GM23338 (cell line): ENCODE results near the gene SIGLEC7. TPM values are rescaled to one million over a fixed set of nuclear protein-coding genes. Genes with fewer than 3 reads are reported as not detected.

Experiments
- ATAC-seq: fragments of 200-7000 bp; cut with Tn5 transposase; 3 replicates; pipeline ENCODE4 v1.9.1; 2020
- DNase-seq: peaks from one replicate; pipeline ENCODE4 v3.0.0-alpha.2; 2015; ENCODE audit warnings: low spot score
- H2AFZ ChIP-seq: fragments of 200-600 bp; sonication (generic); 2 replicates; pipeline ENCODE4 v1.8.0; 2016; ENCODE audit warnings: antibody characterized with exemption, mild to moderate bottlenecking, moderate library complexity
- H3F3A ChIP-seq: fragments of 200-600 bp; sonication (generic); replicated peaks from 2 replicates; pipeline ENCODE4 v1.8.0; 2017; ENCODE audit warnings: antibody characterized with exemption, mixed run types, low read depth
- H3K27ac ChIP-seq: fragments of 200-600 bp; sonication (generic); 2 replicates; pipeline ENCODE4 v1.6.1; 2016; ENCODE audit warnings: low read depth
- H3K27me3 ChIP-seq: fragments of 200-600 bp; sonication (generic); 2 replicates; pipeline ENCODE4 v1.8.0; 2016; ENCODE audit warnings: mild to moderate bottlenecking, mixed run types, moderate library complexity; ENCODE audit not compliant: insufficient read depth
- H3K36me3 ChIP-seq: fragments of 200-600 bp; sonication (generic); 2 replicates; pipeline ENCODE4 v1.8.0; 2016; ENCODE audit warnings: mild to moderate bottlenecking; ENCODE audit not compliant: insufficient read depth
- H3K4me1 ChIP-seq: fragments of 200-600 bp; sonication (generic); 2 replicates; pipeline ENCODE4 v1.8.0; 2016; ENCODE audit warnings: mild to moderate bottlenecking, moderate library complexity; ENCODE audit not compliant: insufficient read depth
- H3K4me2 ChIP-seq: fragments of 200-600 bp; sonication (generic); 2 replicates; pipeline ENCODE4 v1.7.1; 2017; ENCODE audit warnings: mixed run types
- H3K4me3 ChIP-seq: fragments of 200-600 bp; sonication (generic); 2 replicates; pipeline ENCODE4 v1.6.1; 2016; ENCODE audit warnings: mixed run types
- H3K79me2 ChIP-seq: fragments of 200-600 bp; sonication (generic); replicated peaks from 2 replicates; pipeline ENCODE4 v1.8.0; 2017; ENCODE audit warnings: mild to moderate bottlenecking; ENCODE audit not compliant: insufficient read depth
- H3K9me2 ChIP-seq: fragments of 200-600 bp; sonication (generic); 2 replicates; pipeline ENCODE4 v1.8.0; 2017; ENCODE audit not compliant: insufficient read depth
- H4K20me1 ChIP-seq: fragments of 200-600 bp; sonication (generic); replicated peaks from 2 replicates; pipeline ENCODE4 v1.8.0; 2017; ENCODE audit warnings: mild to moderate bottlenecking; ENCODE audit not compliant: insufficient read depth
- H3K27ac Mint-ChIP-seq: 2 replicates; pipeline ENCODE4 v1.8.0; 2020; ENCODE audit warnings: inconsistent platforms, mild to moderate bottlenecking, moderate library complexity, mixed read lengths
- H3K27me3 Mint-ChIP-seq: 3 replicates; pipeline ENCODE4 v1.8.0; 2022; ENCODE audit warnings: low read depth, mild to moderate bottlenecking, moderate library complexity, mixed read lengths, inconsistent platforms; ENCODE audit not compliant: insufficient read depth, poor library complexity
- H3K36me3 Mint-ChIP-seq: 3 replicates; pipeline ENCODE4 v1.8.0; 2021; ENCODE audit warnings: low read depth, mild to moderate bottlenecking, inconsistent platforms, moderate library complexity, mixed read lengths
- H3K4me1 Mint-ChIP-seq: 3 replicates; pipeline ENCODE4 v1.8.0; 2020; ENCODE audit warnings: mild to moderate bottlenecking, inconsistent platforms, mixed read lengths
- H3K4me3 Mint-ChIP-seq: 3 replicates; pipeline ENCODE4 v1.8.0; 2021; ENCODE audit warnings: moderate library complexity, mild to moderate bottlenecking, inconsistent platforms, mixed read lengths
- H3K9me3 Mint-ChIP-seq: 3 replicates; pipeline ENCODE4 v1.8.0; 2020; ENCODE audit warnings: moderate library complexity, mild to moderate bottlenecking, inconsistent platforms, mixed read lengths
- CREB1 ChIP-seq: fragments of 250-450 bp; sonication (Bioruptor Pico); IDR thresholded peaks from 2 replicates; pipeline ENCODE4 v1.5.0; 2020; ENCODE audit warnings: low read depth, mild to moderate bottlenecking, moderate library complexity
- EZH2 ChIP-seq: fragments of 200-600 bp; sonication (generic); IDR thresholded peaks from one replicate; pipeline ENCODE4 v1.8.0; 2017; ENCODE audit warnings: antibody characterized with exemption, mild to moderate bottlenecking, low read depth; ENCODE audit not compliant: unreplicated experiment
- EZH2phosphoT487 ChIP-seq: fragments of 200-600 bp; sonication (generic); IDR thresholded peaks from one replicate; pipeline ENCODE4 v1.8.1; 2018; ENCODE audit warnings: antibody characterized with exemption; ENCODE audit not compliant: unreplicated experiment
- JUNB ChIP-seq: IDR thresholded peaks from one replicate; pipeline ENCODE4 v1.6.1; 2016; ENCODE audit warnings: antibody characterized with exemption; ENCODE audit not compliant: unreplicated experiment
- NANOG ChIP-seq: IDR thresholded peaks from 2 replicates; pipeline ENCODE4 v1.6.1; 2016; ENCODE audit warnings: antibody characterized with exemption, borderline replicate concordance
- POLR2AphosphoS5 ChIP-seq: IDR thresholded peaks from 2 replicates; pipeline ENCODE4 v1.6.1; 2016; ENCODE audit warnings: antibody characterized with exemption, low read depth
- STAT1 ChIP-seq: IDR thresholded peaks from one replicate; pipeline ENCODE4 v1.6.1; 2016; ENCODE audit warnings: antibody characterized with exemption; ENCODE audit not compliant: unreplicated experiment
- ZNF114 ChIP-seq: fragments of 250-450 bp; sonication (Bioruptor Pico); IDR thresholded peaks from 2 replicates; pipeline ENCODE4 v1.5.0; 2020; ENCODE audit warnings: mild to moderate bottlenecking, moderate library complexity
- ZNF331 ChIP-seq: fragments of 250-450 bp; sonication (Bioruptor Pico); IDR thresholded peaks from 2 replicates; pipeline ENCODE4 v1.5.0; 2020; ENCODE audit warnings: low read depth, mild to moderate bottlenecking, moderate library complexity
- polyA plus RNA-seq: library from polyadenylated mRNA; unstranded; fragments of >200 nt; fragmentation: Nextera tagmentation; extraction: Ambion mirVana; gene quantifications from 2 replicates; pipeline ENCODE4 v1.2.1, GENCODE V29; 2016
- total RNA-seq: library from RNA; depleted of rRNA; stranded (reverse); fragments of >200 nt; shearing (Covaris generic); gene quantifications from 2 replicates; pipeline ENCODE4 v1.2.3, GENCODE V29; 2014
- TF ChIP-seq, protein P1 (sequence below): IDR thresholded peaks from 2 replicates; pipeline ENCODE4 v1.6.1; 2016; ENCODE audit warnings: antibody characterized with exemption
- TF ChIP-seq, protein P2 (sequence below): IDR thresholded peaks from one replicate; pipeline ENCODE4 v1.6.1; 2018; ENCODE audit warnings: antibody characterized with exemption; ENCODE audit not compliant: unreplicated experiment
- TF ChIP-seq, protein P3 (sequence below): fragments of 250-450 bp; sonication (Bioruptor Pico); IDR thresholded peaks from 2 replicates; pipeline ENCODE4 v1.5.0; 2020; ENCODE audit warnings: mild to moderate bottlenecking, moderate library complexity
- TF ChIP-seq, protein P4 (sequence below), 2 experiments: fragments of 200-600 bp in 1 of 2; sonication (generic) in 1 of 2; conservative IDR thresholded peaks; 2 replicates each; pipeline versions ENCODE4 v1.5.1 to v1.6.1; 2016 to 2017; ENCODE audit warnings: antibody characterized with exemption in 2 of 2, low read depth in 2 of 2, mild to moderate bottlenecking in 2 of 2, moderate library complexity in 1 of 2

The SIGLEC7 gene
- total and polyA plus RNA-seq, 2 experiments from 2014 or later = not detected

DNA sequence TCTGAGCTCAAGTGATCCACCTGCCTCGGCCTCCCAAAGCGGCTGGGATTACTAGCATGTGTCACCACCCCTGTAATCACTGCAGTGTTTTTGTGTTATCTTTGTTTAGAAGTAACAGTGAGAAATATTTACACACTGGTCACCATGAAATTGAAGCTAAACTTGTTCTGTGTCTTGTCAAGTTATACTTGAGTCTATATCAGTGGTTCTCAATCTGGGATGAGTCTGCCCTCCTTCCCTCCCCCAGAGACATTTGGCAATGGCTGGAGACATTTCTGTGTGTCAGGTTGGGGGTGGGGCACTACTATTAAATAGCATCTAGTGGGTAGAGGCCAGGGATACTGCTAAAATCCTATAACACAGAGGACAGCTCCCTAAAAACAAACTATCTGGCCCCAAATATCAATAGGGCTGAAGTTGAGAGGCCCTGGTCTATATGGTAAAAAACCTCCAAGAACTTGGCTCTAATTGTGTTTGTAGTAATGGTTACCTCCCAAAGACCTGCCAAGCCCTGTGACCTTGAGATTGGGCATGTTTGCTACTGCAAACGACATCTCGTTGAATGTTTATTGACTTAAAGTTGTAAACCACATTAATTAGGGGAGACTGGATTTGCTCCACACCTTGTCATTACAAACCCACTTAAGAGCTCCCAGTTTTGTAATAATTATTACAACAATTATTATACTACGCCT, 40.8 kb upstream of the SIGLEC7 start:
- Histone ChIP-seq H3K27me3 (no peaks in the 10 kb centered on the region; the same call in 1 of the 2 replicates), H3K9me2 (no peaks in the 10 kb centered on the region), H3K27ac (no peak overlapping the region), H3K36me3 (peaks cover 4% of the 10 kb centered on the region; the same call in 1 of the 2 replicates), H3K4me1 (peaks cover 7% of the 10 kb centered on the region; the same call in 1 of the 2 replicates), H2AFZ (no peak overlapping the region), H3K4me3 (no peak overlapping the region), H3F3A (peaks cover 5% of the 10 kb centered on the region; the same call in 1 of the 2 replicates), H4K20me1 (peaks cover 7% of the 10 kb centered on the region; the same call in 1 of the 2 replicates), H3K79me2 (peaks cover 6% of the 10 kb centered on the region; the same call in 1 of the 2 replicates), H3K4me2 (no peak overlapping the region)
- Mint-ChIP-seq H3K27me3 (peaks cover 8% of the 10 kb centered on the region), H3K4me1 (no peaks in the 10 kb centered on the region; the same call in 1 of the 3 replicates), H3K36me3 (peaks cover 20% of the 10 kb centered on the region), H3K4me3 (no peak overlapping the region), H3K9me3 (peaks cover 4% of the 10 kb centered on the region; the same call in 1 of the 3 replicates), H3K27ac (no peak overlapping the region)
- DNase-seq (no peak), ATAC-seq (no peak)
- no peak for TF ChIP-seq POLR2AphosphoS5
- no peak for TF ChIP-seq NANOG
- TF ChIP-seq, protein P1, sequence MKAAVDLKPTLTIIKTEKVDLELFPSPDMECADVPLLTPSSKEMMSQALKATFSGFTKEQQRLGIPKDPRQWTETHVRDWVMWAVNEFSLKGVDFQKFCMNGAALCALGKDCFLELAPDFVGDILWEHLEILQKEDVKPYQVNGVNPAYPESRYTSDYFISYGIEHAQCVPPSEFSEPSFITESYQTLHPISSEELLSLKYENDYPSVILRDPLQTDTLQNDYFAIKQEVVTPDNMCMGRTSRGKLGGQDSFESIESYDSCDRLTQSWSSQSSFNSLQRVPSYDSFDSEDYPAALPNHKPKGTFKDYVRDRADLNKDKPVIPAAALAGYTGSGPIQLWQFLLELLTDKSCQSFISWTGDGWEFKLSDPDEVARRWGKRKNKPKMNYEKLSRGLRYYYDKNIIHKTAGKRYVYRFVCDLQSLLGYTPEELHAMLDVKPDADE = no peak
- TF ChIP-seq EZH2phosphoT487 = no peak
- TF ChIP-seq ZNF331 = no peak
- no peak for TF ChIP-seq EZH2
- TF ChIP-seq, protein P2, sequence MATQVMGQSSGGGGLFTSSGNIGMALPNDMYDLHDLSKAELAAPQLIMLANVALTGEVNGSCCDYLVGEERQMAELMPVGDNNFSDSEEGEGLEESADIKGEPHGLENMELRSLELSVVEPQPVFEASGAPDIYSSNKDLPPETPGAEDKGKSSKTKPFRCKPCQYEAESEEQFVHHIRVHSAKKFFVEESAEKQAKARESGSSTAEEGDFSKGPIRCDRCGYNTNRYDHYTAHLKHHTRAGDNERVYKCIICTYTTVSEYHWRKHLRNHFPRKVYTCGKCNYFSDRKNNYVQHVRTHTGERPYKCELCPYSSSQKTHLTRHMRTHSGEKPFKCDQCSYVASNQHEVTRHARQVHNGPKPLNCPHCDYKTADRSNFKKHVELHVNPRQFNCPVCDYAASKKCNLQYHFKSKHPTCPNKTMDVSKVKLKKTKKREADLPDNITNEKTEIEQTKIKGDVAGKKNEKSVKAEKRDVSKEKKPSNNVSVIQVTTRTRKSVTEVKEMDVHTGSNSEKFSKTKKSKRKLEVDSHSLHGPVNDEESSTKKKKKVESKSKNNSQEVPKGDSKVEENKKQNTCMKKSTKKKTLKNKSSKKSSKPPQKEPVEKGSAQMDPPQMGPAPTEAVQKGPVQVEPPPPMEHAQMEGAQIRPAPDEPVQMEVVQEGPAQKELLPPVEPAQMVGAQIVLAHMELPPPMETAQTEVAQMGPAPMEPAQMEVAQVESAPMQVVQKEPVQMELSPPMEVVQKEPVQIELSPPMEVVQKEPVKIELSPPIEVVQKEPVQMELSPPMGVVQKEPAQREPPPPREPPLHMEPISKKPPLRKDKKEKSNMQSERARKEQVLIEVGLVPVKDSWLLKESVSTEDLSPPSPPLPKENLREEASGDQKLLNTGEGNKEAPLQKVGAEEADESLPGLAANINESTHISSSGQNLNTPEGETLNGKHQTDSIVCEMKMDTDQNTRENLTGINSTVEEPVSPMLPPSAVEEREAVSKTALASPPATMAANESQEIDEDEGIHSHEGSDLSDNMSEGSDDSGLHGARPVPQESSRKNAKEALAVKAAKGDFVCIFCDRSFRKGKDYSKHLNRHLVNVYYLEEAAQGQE = no peak
- TF ChIP-seq CREB1 (CRISPR knock-in tag) = no peak
- TF ChIP-seq ZNF114 (CRISPR knock-in tag) = no peak
- no peak for TF ChIP-seq STAT1
- no peak for TF ChIP-seq JUNB
- TF ChIP-seq, protein P3, sequence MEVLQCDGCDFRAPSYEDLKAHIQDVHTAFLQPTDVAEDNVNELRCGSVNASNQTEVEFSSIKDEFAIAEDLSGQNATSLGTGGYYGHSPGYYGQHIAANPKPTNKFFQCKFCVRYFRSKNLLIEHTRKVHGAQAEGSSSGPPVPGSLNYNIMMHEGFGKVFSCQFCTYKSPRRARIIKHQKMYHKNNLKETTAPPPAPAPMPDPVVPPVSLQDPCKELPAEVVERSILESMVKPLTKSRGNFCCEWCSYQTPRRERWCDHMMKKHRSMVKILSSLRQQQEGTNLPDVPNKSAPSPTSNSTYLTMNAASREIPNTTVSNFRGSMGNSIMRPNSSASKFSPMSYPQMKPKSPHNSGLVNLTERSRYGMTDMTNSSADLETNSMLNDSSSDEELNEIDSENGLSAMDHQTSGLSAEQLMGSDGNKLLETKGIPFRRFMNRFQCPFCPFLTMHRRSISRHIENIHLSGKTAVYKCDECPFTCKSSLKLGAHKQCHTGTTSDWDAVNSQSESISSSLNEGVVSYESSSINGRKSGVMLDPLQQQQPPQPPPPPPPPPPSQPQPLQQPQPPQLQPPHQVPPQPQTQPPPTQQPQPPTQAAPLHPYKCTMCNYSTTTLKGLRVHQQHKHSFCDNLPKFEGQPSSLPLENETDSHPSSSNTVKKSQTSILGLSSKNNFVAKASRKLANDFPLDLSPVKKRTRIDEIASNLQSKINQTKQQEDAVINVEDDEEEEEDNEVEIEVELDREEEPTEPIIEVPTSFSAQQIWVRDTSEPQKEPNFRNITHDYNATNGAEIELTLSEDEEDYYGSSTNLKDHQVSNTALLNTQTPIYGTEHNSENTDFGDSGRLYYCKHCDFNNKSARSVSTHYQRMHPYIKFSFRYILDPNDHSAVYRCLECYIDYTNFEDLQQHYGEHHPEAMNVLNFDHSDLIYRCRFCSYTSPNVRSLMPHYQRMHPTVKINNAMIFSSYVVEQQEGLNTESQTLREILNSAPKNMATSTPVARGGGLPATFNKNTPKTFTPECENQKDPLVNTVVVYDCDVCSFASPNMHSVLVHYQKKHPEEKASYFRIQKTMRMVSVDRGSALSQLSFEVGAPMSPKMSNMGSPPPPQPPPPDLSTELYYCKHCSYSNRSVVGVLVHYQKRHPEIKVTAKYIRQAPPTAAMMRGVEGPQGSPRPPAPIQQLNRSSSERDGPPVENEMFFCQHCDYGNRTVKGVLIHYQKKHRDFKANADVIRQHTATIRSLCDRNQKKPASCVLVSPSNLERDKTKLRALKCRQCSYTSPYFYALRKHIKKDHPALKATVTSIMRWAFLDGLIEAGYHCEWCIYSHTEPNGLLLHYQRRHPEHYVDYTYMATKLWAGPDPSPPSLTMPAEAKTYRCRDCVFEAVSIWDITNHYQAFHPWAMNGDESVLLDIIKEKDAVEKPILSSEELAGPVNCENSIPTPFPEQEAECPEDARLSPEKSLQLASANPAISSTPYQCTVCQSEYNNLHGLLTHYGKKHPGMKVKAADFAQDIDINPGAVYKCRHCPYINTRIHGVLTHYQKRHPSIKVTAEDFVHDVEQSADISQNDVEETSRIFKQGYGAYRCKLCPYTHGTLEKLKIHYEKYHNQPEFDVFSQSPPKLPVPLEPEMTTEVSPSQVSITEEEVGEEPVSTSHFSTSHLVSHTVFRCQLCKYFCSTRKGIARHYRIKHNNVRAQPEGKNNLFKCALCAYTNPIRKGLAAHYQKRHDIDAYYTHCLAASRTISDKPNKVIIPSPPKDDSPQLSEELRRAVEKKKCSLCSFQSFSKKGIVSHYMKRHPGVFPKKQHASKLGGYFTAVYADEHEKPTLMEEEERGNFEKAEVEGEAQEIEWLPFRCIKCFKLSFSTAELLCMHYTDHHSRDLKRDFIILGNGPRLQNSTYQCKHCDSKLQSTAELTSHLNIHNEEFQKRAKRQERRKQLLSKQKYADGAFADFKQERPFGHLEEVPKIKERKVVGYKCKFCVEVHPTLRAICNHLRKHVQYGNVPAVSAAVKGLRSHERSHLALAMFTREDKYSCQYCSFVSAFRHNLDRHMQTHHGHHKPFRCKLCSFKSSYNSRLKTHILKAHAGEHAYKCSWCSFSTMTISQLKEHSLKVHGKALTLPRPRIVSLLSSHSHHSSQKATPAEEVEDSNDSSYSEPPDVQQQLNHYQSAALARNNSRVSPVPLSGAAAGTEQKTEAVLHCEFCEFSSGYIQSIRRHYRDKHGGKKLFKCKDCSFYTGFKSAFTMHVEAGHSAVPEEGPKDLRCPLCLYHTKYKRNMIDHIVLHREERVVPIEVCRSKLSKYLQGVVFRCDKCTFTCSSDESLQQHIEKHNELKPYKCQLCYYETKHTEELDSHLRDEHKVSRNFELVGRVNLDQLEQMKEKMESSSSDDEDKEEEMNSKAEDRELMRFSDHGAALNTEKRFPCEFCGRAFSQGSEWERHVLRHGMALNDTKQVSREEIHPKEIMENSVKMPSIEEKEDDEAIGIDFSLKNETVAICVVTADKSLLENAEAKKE (CRISPR knock-in tag) = no peak
- TF ChIP-seq, protein P4, sequence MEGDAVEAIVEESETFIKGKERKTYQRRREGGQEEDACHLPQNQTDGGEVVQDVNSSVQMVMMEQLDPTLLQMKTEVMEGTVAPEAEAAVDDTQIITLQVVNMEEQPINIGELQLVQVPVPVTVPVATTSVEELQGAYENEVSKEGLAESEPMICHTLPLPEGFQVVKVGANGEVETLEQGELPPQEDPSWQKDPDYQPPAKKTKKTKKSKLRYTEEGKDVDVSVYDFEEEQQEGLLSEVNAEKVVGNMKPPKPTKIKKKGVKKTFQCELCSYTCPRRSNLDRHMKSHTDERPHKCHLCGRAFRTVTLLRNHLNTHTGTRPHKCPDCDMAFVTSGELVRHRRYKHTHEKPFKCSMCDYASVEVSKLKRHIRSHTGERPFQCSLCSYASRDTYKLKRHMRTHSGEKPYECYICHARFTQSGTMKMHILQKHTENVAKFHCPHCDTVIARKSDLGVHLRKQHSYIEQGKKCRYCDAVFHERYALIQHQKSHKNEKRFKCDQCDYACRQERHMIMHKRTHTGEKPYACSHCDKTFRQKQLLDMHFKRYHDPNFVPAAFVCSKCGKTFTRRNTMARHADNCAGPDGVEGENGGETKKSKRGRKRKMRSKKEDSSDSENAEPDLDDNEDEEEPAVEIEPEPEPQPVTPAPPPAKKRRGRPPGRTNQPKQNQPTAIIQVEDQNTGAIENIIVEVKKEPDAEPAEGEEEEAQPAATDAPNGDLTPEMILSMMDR (conservative IDR thresholded peaks at IDR 0.05; ENCODE audit: low read depth in 2 of 2) = no peak
